Prostate gland (tissue), 2 donors: ENCODE data around the gene TSHZ1. TPM values are rescaled to one million over a fixed set of nuclear protein-coding genes. Genes with fewer than 3 reads are reported as not detected.

Experiments
- DNase-seq: peaks from one replicate; pipeline ENCODE4 v3.0.0-alpha.2; 2019; ENCODE audit warnings: low spot score
- H3K27ac ChIP-seq, 2 donors: fragments of 200-600 bp; sonication (generic); 2 replicates each; pipeline ENCODE4 v1.5.1; 2017 to 2019
- H3K27me3 ChIP-seq: fragments of 200-600 bp; sonication (generic); replicated peaks from 2 replicates; pipeline ENCODE4 v1.5.1; 2019; ENCODE audit not compliant: insufficient read depth
- H3K36me3 ChIP-seq, 2 donors: fragments of 200-600 bp; sonication (generic); 1 replicate in 1 of 2; 2 replicates in 1 of 2; pipeline versions ENCODE4 v1.5.1 to v1.8.1; 2017 to 2019
- H3K4me1 ChIP-seq: fragments of 200-600 bp; sonication (generic); replicated peaks from 2 replicates; pipeline ENCODE4 v1.5.1; 2019
- H3K4me3 ChIP-seq, 2 donors: fragments of 200-600 bp; sonication (generic); 2 replicates each; pipeline ENCODE4 v1.5.1; 2017 to 2019
- H3K9me3 ChIP-seq: fragments of 200-600 bp; sonication (generic); 2 replicates; pipeline ENCODE4 v1.5.1; 2017
- CTCF ChIP-seq, 4 experiments: fragments of 200-600 bp in 2 of 4; fragments of 450-650 bp in 2 of 4; sonication (generic) in 2 of 4; IDR thresholded peaks; 1 replicate in 3 of 4; 2 replicates in 1 of 4; pipeline ENCODE4 v1.5.1; 2016 to 2019; ENCODE audit warnings: antibody characterized with exemption in 4 of 4, mild to moderate bottlenecking in 2 of 4, moderate library complexity in 2 of 4
- POLR2A ChIP-seq: fragments of 450-650 bp; IDR thresholded peaks from one replicate; pipeline ENCODE4 v1.6.1; 2016; ENCODE audit warnings: antibody characterized with exemption, mild to moderate bottlenecking
- POLR2AphosphoS5 ChIP-seq: sonication (generic); formaldehyde crosslinking; IDR thresholded peaks from one replicate; pipeline ENCODE4 v1.6.1; 2017; ENCODE audit warnings: antibody characterized with exemption
- WGBS: methylation state at CpG from one replicate; pipeline ENCODE4 v1.1.5; 2018; 5-methylcytosine and 5-hydroxymethylcytosine counted together
- intact Hi-C: fragments of 100-400 bp; cut with DNase I; formaldehyde crosslinking; loops from one replicate; pipeline ENCODE4 v1.14.2; 2022
- total RNA-seq, 2 donors: library from RNA; depleted of rRNA; stranded (reverse); fragments of >200 nt; gene quantifications; one replicate each; pipeline ENCODE4 v1.1.0, GENCODE V29; 2016

TSHZ1 gene
- total RNA-seq, 2 donors from 2014 or later = 18.2 to 48.6 TPM

GRCh38 chr18:75316826-75317225 lies 106.2 kb downstream of the TSHZ1 start:
- Histone ChIP-seq H3K9me3 (no peaks in the 10 kb centered on the region), H3K4me3 (no peak overlapping the region), H3K27ac (no peak overlapping the region), H3K36me3 (no peaks in the 10 kb centered on the region), H3K27me3 (no peaks in the 10 kb centered on the region), H3K4me1 (no peaks in the 10 kb centered on the region)
- 95% methylated on average over 8 of the region's 8 CpGs for WGBS
- intact Hi-C loops = no loop called here
- no peak for DNase-seq
- TF ChIP-seq POLR2A (no peak), POLR2AphosphoS5 (no peak), CTCF (IDR thresholded peaks at IDR 0.05) (no peak)

- Histone ChIP-seq H3K9me3 (no peaks in the 10 kb centered on the region), H3K36me3 (no peaks in the 10 kb centered on the region), H3K27me3 (no peaks in the 10 kb centered on the region), H3K4me1 (no peaks in the 10 kb centered on the region), H3K4me3 (no peak overlapping the region), H3K27ac (no peak overlapping the region)
- DNase-seq = no peak
- 95% methylated on average over 17 of the region's 17 CpGs for WGBS
- intact Hi-C loops = no loop called here
- no peak for TF ChIP-seq POLR2AphosphoS5
- TF ChIP-seq CTCF (IDR thresholded peaks at IDR 0.05) = no peak
- no peak for TF ChIP-seq POLR2A
These were observed 106.7 kb downstream of the TSHZ1 start for GRCh38 chr18:75317300-75317699.

GRCh38 chr18:75317703-75318102 lies 107.1 kb downstream of the TSHZ1 start:
- H3K4me1 ChIP-seq = no peaks in the 10 kb centered on the region
- intact Hi-C loops = no loop called here
- no peaks in the 10 kb centered on the region for H3K36me3 ChIP-seq
- no peaks in the 10 kb centered on the region for H3K27me3 ChIP-seq
- TF ChIP-seq POLR2A = no peak
- TF ChIP-seq POLR2AphosphoS5 = no peak
- no peak for TF ChIP-seq CTCF (IDR thresholded peaks at IDR 0.05)
- no peaks in the 10 kb centered on the region for H3K9me3 ChIP-seq
- 92% methylated on average over 11 of the region's 11 CpGs for WGBS
- no peak overlapping the region for H3K4me3 ChIP-seq
- DNase-seq = no peak
- no peak overlapping the region for H3K27ac ChIP-seq

- H3K27ac ChIP-seq = no peak overlapping the region
- no peak for DNase-seq
These were observed 109.3 kb downstream of the TSHZ1 start for GRCh38 chr18:75319905-75320304.

More at GRCh38 chr18:75319905-75320304, 109.3 kb downstream of the TSHZ1 start:
- TF ChIP-seq CTCF (IDR thresholded peaks at IDR 0.05) (no peak), POLR2A (no peak), POLR2AphosphoS5 (no peak)
- no peaks in the 10 kb centered on the region for H3K9me3 ChIP-seq
- no peaks in the 10 kb centered on the region for H3K27me3 ChIP-seq
- no peak overlapping the region for H3K4me3 ChIP-seq
- 95% methylated on average over 9 of the region's 9 CpGs for WGBS
- intact Hi-C loops = no loop called here
- H3K36me3 ChIP-seq = no peaks in the 10 kb centered on the region
- H3K4me1 ChIP-seq = no peaks in the 10 kb centered on the region
